Memory B cell (primary cell): Measurements from ENCODE around the gene MIR17HG.

Experiments
- ATAC-seq: fragments of 150-1000 bp; cut with Tn5 transposase; 2 replicates; pipeline ENCODE4 v1.10.0; 2021; ENCODE audit warnings: low read depth, mild to moderate bottlenecking, moderate library complexity
- DNase-seq, 2 donors: peaks; one replicate each; pipeline ENCODE4 v3.0.0; 2022; ENCODE audit warnings: low spot score in 2 of 2
- H3K27ac Mint-ChIP-seq: one replicate; pipeline ENCODE4 v1.8.0; 2022; ENCODE audit warnings: mild to moderate bottlenecking, moderate library complexity, mixed read lengths
- H3K27me3 Mint-ChIP-seq: one replicate; pipeline ENCODE4 v1.8.0; 2022; ENCODE audit warnings: mixed read lengths
- H3K36me3 Mint-ChIP-seq: one replicate; pipeline ENCODE4 v1.8.0; 2022; ENCODE audit warnings: mild to moderate bottlenecking, mixed read lengths
- H3K4me1 Mint-ChIP-seq: one replicate; pipeline ENCODE4 v1.8.0; 2022; ENCODE audit warnings: mixed read lengths
- H3K4me3 Mint-ChIP-seq: one replicate; pipeline ENCODE4 v1.8.0; 2022; ENCODE audit warnings: mild to moderate bottlenecking, moderate library complexity, mixed read lengths
- H3K9me3 Mint-ChIP-seq: one replicate; pipeline ENCODE4 v1.8.0; 2022; ENCODE audit warnings: mixed read lengths

MIR17HG gene

DNA sequence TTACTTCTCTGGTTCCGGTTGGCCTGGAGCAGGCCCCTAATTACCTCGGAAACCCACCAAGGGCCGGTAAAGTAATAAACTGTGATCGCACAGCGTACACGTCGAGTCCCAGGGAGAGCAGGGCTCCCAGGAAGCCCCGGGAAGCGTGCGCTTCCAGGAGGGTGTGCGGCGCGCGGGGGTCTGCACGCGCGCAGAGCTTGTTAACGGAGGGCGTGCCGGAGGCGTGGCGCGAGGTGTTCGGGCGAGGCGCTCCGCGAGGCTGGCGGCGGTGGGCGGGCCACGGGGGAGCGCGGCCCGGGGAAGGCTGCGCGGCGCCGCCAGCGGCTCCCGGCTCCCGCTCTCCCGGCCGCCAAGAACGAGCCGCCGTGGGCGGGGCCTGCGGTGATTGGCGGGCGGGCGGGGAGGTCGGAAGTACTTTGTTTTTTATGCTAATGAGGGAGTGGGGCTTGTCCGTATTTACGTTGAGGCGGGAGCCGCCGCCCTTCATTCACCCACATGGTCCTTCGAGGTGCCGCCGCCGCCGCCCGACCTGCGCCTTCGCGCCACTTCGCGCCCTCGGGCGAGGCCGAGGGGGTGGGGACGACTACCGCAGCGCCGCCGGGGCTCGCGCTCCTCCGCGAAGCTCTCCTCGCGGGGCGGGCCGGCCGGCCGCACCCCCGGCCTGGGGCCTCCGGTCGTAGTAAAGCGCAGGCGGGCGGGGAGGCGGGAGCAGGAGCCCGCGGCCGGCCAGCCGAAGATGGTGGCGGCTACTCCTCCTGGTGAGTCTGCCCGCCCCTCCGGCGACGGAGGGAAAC lies at the start of gene MIR17HG:
TSS of gene MIR17HG (plus strand) at position 486 of the 794 bp plus-strand sequence.
- DNase-seq, result peak; percentile 76
- no peaks in the 10 kb centered on the region for H3K36me3 Mint-ChIP-seq
- no peaks in the 10 kb centered on the region for H3K27me3 Mint-ChIP-seq
- ATAC-seq, result peak; percentile 57
- peaks cover 9% of the 10 kb centered on the region for H3K4me1 Mint-ChIP-seq
- H3K4me3 Mint-ChIP-seq, result peak within 1 kb of the TSS; percentile 97
- H3K27ac Mint-ChIP-seq, result peak within 1 kb of the TSS; percentile 90
- no peaks in the 10 kb centered on the region for H3K9me3 Mint-ChIP-seq

DNA sequence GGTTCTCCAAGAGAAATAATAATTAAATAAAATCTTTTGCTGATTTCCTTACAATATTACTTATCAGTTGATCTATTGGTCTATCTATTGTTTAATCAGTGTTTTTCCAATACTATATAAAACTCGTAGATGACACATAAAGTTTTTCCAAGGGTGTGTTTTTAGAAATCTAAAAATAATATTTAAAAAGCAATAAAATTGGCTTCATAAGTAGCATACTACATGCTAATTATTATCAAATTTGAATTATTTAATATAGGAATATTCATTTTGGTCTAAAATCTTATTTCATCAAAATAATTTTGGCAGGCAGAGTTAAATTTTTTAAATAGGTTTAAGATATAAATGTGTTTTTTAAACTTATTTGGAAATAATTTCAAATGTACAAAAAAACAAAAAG lies 49.4 kb upstream of the MIR17HG start:
- ATAC-seq (no peak), DNase-seq (no peak)
- Mint-ChIP-seq H3K27me3 (peaks cover 7% of the 10 kb centered on the region), H3K4me3 (no peak overlapping the region), H3K27ac (no peak overlapping the region), H3K4me1 (peaks cover 2% of the 10 kb centered on the region), H3K36me3 (no peaks in the 10 kb centered on the region), H3K9me3 (peaks cover 4% of the 10 kb centered on the region)

DNA sequence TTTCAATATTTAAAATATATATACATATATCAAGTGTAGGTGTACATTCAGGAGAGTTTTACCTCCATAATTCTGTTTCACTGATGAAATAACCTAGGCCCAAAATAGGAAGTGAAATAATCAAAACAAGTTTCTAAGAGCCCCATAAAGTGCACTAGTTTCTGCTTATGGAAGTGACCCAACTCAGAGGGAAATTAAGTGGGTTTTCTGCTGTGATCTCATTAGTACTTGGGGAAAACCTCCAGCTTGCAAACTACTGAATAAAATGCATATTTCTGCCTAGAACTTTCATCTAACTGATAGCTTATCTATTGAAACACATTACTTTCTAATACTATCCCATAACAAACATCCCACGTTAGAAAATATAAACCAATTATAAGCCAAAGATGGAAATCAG lies 45.4 kb upstream of the MIR17HG start:
- Mint-ChIP-seq H3K27ac (no peak overlapping the region), H3K4me1 (peaks cover 2% of the 10 kb centered on the region), H3K4me3 (no peak overlapping the region), H3K9me3 (peaks cover 4% of the 10 kb centered on the region), H3K36me3 (no peaks in the 10 kb centered on the region), H3K27me3 (no peaks in the 10 kb centered on the region)
- DNase-seq (no peak), ATAC-seq (peak; percentile 60)

DNA sequence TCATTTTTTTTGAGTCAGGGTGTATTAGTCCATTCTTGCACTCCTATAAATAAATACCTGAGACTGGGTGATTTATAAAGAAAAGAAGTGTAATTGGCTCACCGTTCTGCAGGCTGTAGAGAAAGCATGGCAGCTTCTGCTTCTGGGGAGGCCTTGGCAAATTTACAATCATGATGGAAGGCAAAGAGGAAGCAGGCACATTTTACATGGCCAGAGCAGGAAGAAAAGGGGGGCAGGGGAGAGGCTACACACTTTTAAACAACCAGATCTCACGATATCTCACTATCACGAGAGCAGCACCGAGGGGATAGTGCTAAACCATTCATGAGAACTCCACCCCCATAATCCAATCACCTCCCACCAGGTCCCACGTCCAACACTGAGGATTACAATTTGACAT lies 44.5 kb upstream of the MIR17HG start:
- Mint-ChIP-seq H3K36me3 (no peaks in the 10 kb centered on the region), H3K9me3 (peaks cover 4% of the 10 kb centered on the region), H3K4me3 (no peak overlapping the region), H3K4me1 (peaks cover 2% of the 10 kb centered on the region), H3K27me3 (no peaks in the 10 kb centered on the region), H3K27ac (no peak overlapping the region)
- ATAC-seq, result no peak
- no peak for DNase-seq

DNA sequence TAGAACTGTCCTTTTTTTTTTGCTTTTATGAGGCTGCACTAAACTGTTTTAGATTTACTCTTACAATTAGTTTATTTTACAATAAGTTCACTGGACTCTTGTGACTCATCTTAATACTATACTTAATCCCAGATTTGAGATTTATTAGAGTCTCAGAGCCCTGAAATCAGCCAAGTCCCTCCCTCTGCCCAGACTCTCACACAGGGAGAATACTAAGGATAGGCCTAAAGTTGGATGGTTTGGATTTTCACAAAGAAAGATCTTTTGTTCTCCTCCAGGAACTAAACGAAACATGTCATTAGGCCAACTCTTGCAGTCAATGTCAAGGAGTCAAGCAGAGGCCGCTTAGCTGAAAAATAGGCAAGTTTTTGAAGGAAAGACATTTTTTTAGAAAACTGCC lies 42.7 kb upstream of the MIR17HG start:
- no peak overlapping the region for H3K27ac Mint-ChIP-seq
- peaks cover 2% of the 10 kb centered on the region for H3K4me1 Mint-ChIP-seq
- no peaks in the 10 kb centered on the region for H3K27me3 Mint-ChIP-seq
- H3K9me3 Mint-ChIP-seq, result no peaks in the 10 kb centered on the region
- no peak overlapping the region for H3K4me3 Mint-ChIP-seq
- no peaks in the 10 kb centered on the region for H3K36me3 Mint-ChIP-seq
- no peak for ATAC-seq
- no peak for DNase-seq

DNA sequence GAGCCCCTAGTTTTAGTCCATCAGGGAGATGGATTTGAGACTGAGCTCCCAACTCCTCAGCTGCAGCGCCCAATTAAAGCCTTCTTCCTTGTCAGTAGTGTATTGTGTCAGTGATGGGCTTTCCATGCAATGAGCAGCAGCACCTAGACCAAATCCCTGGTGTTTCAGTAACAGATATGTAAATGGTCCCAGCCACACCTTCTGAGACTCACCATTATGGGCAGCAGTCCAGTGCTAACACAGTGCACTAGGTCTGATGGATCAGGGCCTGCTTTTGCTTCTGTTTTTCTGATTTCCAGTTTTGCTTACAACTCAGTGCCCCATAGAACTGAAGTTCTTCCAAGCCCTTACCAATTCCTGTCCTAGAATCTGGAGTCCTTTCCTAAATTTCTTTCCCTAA lies 41.8 kb upstream of the MIR17HG start:
- Mint-ChIP-seq H3K4me1 (peaks cover 2% of the 10 kb centered on the region), H3K9me3 (no peaks in the 10 kb centered on the region), H3K36me3 (no peaks in the 10 kb centered on the region), H3K4me3 (no peak overlapping the region), H3K27me3 (no peaks in the 10 kb centered on the region), H3K27ac (no peak overlapping the region)
- ATAC-seq (no peak), DNase-seq (no peak)

DNA sequence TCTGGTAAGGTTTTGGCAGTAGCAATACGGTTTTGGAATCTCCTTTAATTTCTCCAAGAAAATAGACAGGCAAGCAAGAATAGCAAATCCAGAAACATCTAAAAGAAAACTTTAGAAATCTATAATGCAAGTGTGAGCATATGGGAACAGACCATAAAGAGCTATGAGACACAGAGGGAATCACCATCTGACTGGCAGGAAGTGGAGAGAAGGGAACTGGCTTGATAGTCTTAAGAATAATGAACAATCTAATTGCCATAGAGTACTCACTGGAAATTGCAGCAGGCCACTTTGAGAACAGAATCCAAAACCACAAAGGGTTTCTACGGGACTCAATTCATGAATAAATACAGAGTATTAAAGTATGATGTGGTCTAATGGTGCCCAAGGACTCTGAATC lies 39.6 kb upstream of the MIR17HG start:
- H3K36me3 Mint-ChIP-seq, result no peaks in the 10 kb centered on the region
- H3K4me1 Mint-ChIP-seq, result peaks cover 4% of the 10 kb centered on the region
- no peak overlapping the region for H3K27ac Mint-ChIP-seq
- peaks cover 1% of the 10 kb centered on the region for H3K27me3 Mint-ChIP-seq
- H3K9me3 Mint-ChIP-seq, result no peaks in the 10 kb centered on the region
- ATAC-seq (no peak), DNase-seq (no peak)
- H3K4me3 Mint-ChIP-seq, result no peak overlapping the region

DNA sequence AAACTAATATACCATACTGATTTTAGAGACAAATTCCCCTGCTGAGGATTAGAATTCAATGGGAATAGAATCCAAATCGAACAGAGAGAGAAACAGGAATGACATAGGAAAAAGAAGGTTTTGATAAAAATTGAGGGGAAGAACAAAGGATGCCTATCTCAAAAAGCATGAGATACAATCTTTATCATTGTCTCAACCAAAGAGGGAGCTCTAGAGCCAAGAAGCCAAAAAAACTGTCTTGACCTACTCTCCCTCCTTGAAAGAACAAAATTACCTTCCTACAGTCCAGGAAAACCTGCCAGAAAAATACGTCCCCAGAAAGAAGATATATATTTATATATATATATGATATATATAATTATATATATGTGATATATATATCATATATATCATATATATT lies 39.2 kb upstream of the MIR17HG start:
- Mint-ChIP-seq H3K9me3 (no peaks in the 10 kb centered on the region), H3K27me3 (peaks cover 1% of the 10 kb centered on the region), H3K4me1 (peaks cover 8% of the 10 kb centered on the region), H3K27ac (no peak overlapping the region), H3K4me3 (no peak overlapping the region), H3K36me3 (no peaks in the 10 kb centered on the region)
- DNase-seq (no peak), ATAC-seq (no peak)

DNA sequence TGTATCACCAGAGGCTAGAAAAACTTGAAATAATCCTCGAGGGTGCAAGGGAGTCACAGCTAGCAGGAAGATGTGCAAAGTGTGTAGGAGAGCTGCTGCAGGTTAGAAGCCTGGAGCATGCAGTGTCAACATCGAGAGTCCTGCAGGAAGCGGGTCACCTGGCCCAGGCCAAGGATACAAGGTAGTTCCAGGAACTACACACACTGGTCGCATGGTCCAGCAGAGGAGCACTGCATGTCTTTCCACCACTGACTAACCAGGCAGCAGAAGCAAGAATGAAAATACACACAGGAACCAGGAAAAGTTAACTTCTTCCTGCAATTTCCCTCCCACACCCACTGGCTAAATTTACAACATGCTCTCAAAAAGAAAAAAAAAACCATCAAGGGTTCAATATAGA lies 36.0 kb upstream of the MIR17HG start:
- Mint-ChIP-seq H3K27ac (no peak overlapping the region), H3K36me3 (no peaks in the 10 kb centered on the region), H3K4me3 (no peak overlapping the region), H3K27me3 (peaks cover 1% of the 10 kb centered on the region), H3K9me3 (no peaks in the 10 kb centered on the region), H3K4me1 (peaks cover 8% of the 10 kb centered on the region)
- no peak for ATAC-seq
- no peak for DNase-seq

DNA sequence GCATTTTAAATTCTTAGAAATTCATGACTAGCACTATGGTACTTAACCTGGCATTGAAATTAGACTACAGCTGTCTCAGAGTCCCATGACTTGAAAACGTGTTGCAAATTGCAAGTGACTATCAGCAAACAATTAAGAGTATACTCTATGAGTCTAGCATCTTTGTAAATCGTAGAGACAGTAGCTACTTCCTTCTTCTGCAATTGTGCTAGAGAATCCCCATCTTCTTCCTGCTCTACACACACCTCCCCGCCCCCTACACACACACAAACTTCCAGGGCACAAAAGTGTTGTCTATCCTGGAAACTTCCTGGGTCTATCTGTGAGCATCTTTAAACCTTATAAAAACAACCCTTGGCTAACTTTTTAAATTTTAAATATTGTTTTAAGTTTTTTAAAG lies 35.2 kb upstream of the MIR17HG start:
- ATAC-seq (peak; percentile 45), DNase-seq (no peak)
- no peak overlapping the region for H3K4me3 Mint-ChIP-seq
- no peaks in the 10 kb centered on the region for H3K36me3 Mint-ChIP-seq
- no peaks in the 10 kb centered on the region for H3K9me3 Mint-ChIP-seq
- H3K4me1 Mint-ChIP-seq, result peaks cover 8% of the 10 kb centered on the region
- H3K27me3 Mint-ChIP-seq, result peaks cover 1% of the 10 kb centered on the region
- H3K27ac Mint-ChIP-seq, result no peak overlapping the region

DNA sequence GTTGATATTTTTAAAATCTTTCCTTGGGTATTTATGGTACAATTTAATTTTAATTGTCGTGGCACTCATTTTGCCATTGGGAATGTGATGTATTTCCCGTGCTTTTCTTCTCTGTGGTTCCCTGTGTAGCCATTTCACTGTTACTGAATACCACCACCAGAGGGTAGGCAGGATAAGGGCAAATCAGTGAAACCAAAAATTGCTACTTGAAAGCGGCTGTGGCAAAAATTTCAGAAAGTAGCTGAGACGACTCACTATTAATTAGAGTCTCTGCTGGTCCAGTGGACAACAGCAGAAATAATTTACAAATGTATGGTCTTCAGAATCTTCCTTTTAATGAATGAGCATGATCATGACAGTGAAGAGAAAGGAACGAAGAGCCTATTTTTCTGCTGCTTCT lies 34.4 kb upstream of the MIR17HG start:
- Mint-ChIP-seq H3K27me3 (peaks cover 1% of the 10 kb centered on the region), H3K27ac (no peak overlapping the region), H3K4me1 (peaks cover 8% of the 10 kb centered on the region), H3K9me3 (no peaks in the 10 kb centered on the region), H3K36me3 (no peaks in the 10 kb centered on the region), H3K4me3 (no peak overlapping the region)
- ATAC-seq, result peak; percentile 81
- peak in 1 of 2 donors; percentile 22 for DNase-seq

DNA sequence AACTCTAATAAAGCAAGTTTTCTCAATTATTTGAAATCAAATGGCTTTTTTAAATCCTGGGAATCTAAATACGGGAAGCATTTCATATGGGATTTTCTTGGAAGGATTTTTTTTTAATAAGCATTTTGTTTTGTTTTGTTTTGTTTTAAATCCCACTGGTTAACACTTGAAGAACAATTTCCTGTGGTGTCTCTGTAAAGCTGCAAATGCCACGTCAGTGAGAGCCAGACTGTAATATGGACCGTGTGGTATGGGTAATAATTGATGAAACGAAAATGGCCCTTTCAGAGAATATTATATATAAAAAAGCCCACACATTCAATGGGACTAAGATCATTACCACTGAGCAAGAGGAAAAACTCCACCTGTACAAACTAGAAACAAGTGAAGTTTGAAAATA lies 33.9 kb upstream of the MIR17HG start:
- Mint-ChIP-seq H3K27ac (no peak overlapping the region), H3K27me3 (peaks cover 1% of the 10 kb centered on the region), H3K4me3 (no peak overlapping the region), H3K9me3 (no peaks in the 10 kb centered on the region), H3K4me1 (peaks cover 8% of the 10 kb centered on the region), H3K36me3 (no peaks in the 10 kb centered on the region)
- DNase-seq (no peak), ATAC-seq (no peak)

DNA sequence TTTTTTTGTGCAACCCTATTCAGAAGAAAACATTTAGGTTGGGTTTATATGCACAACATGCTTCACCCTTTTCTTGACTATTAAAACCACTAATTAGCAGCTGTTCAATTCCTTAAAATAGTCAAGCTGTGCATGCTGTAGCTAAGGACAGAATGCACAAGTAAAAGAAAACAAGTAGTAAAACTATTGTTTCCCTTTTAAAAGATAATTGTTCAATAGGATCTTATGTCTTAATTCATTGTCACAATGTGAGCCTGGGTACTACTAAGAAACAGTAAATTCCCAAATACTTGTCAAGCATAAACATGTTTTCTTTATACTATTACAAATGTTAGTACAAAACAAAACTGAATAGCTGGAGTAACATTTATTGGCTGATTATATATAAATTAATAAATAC lies 32.6 kb upstream of the MIR17HG start:
- no peaks in the 10 kb centered on the region for H3K36me3 Mint-ChIP-seq
- H3K27ac Mint-ChIP-seq, result no peak overlapping the region
- no peak for ATAC-seq
- H3K9me3 Mint-ChIP-seq, result no peaks in the 10 kb centered on the region
- no peak overlapping the region for H3K4me3 Mint-ChIP-seq
- DNase-seq, result no peak
- peaks cover 1% of the 10 kb centered on the region for H3K27me3 Mint-ChIP-seq
- peaks cover 8% of the 10 kb centered on the region for H3K4me1 Mint-ChIP-seq

DNA sequence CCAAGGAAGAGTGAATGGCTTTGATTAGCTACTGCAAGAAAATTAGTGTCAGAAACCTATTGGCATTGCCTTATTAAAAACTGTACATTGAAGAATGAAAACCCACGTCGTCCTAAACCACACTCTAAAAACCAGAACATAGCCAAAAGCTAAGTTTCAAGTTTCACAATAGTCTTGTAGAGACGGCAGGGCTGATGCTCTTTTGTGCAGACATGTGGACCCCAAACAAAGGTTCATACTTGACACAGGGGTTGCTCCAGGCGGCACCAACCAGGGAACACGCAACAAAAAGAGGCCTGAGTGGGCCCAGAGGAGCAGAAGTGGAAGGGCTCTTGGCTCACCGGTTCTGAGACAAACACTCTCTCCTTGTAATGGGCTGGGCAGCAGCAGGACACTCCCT lies 28.6 kb upstream of the MIR17HG start:
- Mint-ChIP-seq H3K36me3 (peaks cover 2% of the 10 kb centered on the region), H3K27ac (no peak overlapping the region), H3K4me3 (no peak overlapping the region), H3K9me3 (peaks cover 4% of the 10 kb centered on the region), H3K4me1 (peaks cover 3% of the 10 kb centered on the region), H3K27me3 (peaks cover 2% of the 10 kb centered on the region)
- ATAC-seq, result no peak
- DNase-seq, result no peak

DNA sequence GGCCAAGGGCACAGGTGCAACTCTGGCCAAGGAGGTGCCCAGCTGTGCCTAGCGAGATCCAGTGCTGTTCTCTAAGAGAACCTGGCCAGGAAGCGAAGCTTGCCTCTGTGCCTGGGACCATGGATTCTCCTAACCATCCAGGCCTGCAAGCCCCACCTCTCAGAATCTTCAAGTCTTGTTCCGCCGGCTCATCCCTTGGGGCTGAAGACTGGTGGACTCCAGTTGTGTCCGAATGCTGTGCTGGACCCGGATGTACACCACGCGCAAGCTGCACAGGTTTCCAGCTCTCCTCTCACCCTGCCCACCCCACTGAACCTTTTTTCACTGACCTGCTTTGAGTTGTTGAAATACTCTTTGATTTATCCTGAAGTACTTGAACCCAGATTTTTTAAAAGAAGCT lies 27.5 kb upstream of the MIR17HG start:
- peaks cover 2% of the 10 kb centered on the region for H3K36me3 Mint-ChIP-seq
- peaks cover 3% of the 10 kb centered on the region for H3K4me1 Mint-ChIP-seq
- DNase-seq (no peak), ATAC-seq (no peak)
- no peak overlapping the region for H3K27ac Mint-ChIP-seq
- H3K4me3 Mint-ChIP-seq, result no peak overlapping the region
- H3K27me3 Mint-ChIP-seq, result peaks cover 2% of the 10 kb centered on the region
- peaks cover 4% of the 10 kb centered on the region for H3K9me3 Mint-ChIP-seq
